HG02571 (cell line): ENCODE measurements around the gene IFITM10.

ENCODE experiments used
- ATAC-seq: cut with Tn5 transposase; IDR thresholded peaks from one replicate; pipeline ENCODE4 v1.9.1; 2021; ENCODE audit warnings: mild to moderate bottlenecking, moderate library complexity; ENCODE audit not compliant: unreplicated experiment

IFITM10 gene

DNA sequence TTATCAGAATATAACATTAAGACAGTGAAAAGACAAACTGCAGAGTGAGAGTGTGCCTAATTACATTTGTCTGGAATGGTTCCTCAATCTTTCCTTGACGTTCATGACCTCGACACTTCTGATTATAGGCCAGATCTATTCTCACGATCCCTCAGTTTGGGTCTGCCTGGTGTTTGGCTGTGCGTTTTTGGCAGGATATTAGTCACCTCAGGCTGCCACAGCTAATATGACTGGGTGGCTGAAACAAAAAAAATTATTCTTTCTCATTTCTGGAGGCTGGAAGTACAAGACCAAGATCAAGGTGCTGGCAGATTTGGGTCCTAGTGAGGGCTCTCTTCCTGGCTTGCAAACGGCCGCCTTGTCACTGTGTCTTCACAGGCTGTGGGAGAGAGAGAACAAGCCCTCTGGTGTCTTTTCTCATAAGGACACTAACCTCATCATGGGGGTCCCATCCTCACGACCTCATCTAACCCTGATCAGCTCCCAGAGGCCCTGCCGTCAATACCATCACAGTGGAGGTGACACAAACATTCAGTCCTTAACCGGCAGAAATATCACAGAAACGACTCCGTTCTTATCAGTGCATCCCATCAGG lies 23.2 kb downstream of the IFITM10 start:
- ATAC-seq: no peak

DNA sequence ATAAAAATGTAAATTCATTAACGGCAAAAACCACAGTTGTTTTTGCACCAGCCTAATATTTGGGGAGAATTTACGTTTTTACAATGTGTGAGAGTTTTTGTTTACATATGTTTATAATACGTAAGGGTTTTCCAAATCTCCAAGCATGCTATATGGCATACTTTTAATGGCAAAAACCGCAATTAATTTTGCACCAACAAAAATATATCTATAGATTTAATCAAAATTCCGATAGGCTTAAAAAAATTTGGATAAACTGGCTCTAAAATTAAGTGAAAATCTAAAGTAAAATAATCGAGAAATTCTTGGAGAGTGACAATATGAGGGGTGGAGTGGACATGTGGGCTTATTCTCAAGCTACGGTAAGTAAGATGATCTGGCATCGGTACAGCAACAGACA lies 30.6 kb downstream of the IFITM10 start:
- ATAC-seq: no peak

DNA sequence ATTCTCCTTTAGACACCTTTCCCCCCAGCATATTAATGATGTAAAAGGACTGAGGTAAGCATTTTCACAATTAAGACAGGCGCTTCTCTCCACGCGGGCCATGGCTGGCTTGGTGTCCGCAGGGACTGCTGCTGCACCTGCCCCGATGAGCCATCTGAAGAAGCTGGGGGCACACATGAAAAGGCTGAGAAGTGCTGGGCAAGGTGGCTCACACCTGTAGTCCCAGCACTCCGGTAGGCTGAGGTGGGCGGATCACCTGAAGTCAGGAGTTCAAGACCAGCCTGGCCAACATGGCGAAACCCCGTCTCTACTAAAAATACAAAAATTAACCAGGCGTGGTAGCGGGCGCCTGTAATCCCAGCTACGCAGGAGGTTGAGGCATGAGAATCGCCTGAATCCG lies 32.1 kb downstream of the IFITM10 start:
- no peak for ATAC-seq

DNA sequence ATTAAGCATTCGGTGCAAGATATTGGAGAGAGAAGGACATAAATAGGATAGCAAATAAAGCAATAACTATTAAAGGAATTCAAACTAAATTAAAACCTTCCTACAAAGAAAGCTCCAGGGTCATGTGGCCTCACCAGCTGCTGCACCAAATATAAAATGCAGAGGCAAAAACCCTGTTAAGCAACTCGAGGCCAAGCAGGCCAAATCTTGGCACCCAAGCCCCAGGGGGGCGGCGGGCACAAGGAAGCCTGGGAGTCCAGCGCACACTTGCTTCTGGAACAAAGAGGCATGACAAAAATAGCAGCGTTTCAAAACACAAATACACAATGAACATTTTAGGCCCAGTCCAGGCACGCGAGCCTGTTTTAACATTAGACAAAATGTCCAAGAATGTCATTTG lies 32.6 kb downstream of the IFITM10 start:
- ATAC-seq: no peak

DNA sequence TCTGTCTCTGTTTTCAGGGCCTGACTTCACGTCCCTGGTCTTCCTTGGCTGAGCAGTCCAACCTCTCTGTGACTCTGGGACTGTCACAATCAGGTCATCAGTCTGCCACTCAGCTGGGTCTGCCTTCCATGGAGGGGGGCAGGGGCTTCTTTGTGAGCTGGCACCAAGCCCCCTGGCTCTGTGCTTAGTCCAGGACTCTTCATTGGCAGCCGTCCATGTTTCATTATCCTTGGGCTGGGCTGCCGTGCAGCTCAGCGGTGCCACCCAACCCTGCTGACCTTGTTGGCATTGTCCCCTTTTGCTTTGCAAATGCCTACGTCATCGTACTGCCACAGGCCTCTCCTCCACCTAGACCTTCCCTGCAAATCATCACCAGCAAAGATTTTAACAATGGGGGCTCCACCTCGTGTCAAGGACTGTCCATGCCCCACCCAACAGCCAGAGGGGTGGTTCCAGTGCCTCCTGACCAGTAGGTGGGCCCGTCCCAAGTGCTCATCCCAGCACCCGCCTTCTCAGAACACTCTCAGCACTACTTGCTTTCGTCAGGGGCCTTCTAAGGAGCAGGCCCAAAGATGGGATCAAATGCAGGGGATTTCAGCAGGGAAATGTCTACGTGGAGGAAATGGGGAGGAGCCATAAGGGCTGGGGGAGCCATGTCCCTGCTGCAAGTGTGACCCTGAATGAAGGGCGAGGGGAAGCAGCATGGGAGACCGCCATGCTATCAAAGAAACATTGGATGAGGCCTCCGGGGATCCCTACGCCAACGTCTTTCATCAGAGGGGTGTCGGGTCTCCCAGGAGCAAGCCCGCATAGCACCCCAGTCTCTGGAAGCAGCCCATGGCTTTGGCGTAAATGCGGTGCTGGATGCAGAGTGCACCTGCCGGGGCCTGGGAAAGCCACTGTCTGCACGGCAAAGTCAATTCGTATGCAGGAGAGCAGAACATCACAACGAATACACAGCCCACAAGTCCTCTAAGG lies 35.2 kb downstream of the IFITM10 start:
- ATAC-seq: no peak

DNA sequence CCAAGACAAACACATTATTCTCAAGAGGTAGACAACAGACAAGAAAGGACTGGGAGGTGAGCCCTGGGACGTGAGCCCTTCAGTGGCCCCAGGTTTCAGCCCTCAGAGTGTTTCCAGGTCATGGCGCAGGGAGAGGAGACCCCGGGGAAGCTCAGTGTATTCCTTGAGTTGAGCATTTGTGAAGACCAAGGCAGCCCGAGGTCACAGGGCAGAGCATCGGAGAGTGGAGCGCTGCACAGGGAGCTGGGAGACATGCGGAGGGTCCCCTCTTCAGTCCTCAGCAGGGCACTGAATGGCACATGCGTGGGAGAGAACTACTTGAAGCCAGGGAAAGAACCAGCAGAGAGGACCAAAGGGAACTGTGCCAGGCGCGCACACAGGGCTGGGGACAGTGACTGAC lies 41.7 kb downstream of the IFITM10 start:
- ATAC-seq: no peak

DNA sequence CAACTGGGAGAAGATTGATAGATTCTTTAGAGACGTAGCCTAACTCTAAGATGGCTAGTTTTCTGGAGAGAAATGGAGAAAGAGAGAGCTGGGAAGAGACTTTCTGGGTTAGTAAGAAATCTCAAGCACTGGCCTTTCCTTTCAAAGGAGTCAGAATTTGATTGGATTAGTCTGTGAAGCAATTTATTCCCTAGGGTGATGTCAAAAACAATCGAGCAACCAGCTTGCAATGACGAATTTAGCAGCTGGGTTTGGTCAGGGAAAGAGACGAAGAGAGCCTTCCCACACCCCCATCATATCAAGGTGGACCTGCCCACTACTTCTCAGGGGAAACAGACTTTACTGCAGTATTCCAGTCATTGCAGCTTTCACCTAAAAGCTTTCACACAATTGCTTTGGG lies 42.6 kb downstream of the IFITM10 start:
- no peak for ATAC-seq

DNA sequence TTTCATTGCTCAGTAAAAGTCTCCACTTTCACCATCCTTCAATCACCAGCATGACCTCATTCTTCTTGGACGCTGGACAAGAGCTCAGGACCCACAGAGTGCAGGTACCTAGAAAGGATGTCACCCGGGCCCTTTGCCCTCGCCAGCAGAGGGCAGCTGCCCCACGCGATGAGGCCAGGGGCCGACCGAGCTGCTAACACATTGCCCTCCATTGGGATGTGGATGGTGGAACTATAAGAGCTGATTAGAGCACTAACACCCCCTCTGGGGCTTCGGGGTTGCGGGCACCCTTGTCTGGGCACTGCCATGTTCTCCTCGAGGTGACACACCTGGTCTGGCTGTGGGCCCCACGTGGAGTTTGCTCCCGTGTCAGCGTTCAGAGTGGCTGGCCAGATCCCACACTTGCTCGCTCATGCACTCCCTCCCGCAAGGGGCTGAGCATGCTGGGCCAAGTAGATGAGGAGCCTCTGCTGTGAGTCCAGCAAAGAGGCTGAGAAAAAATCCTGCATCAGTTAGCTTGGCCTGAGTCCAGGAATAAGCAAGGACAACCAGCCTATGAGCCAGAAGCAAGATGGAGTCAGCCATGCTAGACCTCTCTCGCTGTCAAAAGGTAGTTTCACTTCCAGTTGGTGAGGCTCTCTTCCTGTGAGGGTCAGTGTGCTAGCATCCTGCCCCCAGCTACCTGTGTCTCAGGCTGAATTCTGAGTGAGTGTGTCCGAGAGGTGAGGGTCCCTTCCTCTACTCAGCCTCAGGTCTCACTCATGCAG lies 43.6 kb downstream of the IFITM10 start:
- no peak for ATAC-seq

DNA sequence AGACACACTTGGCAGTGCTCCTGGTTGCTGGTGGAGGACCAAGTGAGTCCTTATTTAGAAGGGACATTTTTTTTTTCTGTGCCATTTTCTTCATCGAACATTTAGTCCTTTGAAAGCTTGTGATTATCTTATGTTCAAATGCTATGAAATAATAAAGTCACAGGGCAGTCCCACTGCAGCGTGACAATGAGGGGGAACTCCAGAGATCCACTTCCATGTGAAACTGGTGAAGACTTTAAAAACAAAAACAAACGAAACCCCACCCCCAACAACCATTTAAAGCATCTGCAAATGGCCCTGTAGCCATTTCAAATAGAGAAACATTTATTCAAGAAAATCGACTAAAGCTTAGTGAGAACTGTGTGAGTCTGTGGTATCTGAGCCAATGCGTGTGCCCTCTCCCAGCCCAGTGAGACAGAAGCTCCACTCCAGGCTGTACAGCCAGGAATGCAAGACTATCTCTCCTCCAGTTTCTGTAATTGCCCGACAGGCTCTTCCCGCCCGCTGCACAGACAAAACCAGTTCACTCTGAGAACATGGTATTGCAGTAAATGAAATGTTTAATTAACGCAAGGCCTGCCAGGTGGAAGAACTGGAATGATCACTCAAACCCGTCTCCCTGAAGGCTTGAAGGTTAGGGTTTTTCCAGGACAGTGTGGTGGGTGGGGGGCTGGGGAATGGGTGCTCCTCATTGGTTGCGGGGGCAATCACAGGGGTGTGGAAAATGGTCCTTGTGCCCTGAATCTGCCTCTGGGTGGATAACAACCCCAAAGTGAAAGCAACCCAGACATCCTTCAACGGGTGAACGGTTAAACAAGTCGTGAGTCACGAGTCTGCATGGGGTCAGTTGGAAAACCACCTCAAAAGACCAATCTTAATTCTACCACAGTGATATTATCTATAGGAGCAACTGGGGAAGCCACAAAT lies 45.0 kb downstream of the IFITM10 start:
- ATAC-seq: no peak

DNA sequence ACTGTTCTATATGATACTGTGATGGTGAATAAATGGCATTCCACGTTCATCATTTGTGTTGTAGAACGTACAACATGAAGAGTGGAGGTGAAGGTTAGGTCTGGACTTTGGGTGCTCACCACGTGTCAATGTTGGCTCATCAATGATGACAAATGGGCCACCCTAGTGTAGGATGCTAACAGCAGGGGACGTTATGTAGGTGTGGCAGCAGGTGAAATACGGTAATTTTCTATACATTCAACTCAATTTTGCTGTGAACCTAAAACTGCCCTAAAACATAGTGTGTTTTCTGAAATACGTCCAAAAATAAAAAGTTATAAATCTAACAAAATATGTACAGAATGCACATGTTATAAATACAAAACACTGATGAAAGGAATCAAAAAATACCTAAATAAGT lies 47.2 kb downstream of the IFITM10 start:
- ATAC-seq: no peak

DNA sequence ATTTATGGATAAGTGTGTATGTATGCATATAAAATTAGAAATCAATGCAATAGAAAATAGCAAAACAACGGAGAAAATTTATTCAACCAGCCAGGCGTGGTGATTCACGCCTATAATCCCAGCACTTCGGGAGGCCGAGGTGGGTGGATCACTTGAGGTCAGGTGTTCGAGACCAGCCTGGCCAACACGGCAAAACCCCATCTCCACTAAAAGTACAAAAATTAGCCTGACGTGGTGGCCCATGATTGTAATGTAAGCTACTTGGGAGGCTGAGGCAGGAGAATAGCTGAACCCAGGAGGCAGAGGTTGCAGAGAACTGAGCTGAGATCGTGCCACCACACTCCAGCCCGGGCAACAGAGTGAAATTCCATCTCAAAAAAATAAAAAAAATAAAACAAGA lies 47.9 kb downstream of the IFITM10 start:
- no peak for ATAC-seq

DNA sequence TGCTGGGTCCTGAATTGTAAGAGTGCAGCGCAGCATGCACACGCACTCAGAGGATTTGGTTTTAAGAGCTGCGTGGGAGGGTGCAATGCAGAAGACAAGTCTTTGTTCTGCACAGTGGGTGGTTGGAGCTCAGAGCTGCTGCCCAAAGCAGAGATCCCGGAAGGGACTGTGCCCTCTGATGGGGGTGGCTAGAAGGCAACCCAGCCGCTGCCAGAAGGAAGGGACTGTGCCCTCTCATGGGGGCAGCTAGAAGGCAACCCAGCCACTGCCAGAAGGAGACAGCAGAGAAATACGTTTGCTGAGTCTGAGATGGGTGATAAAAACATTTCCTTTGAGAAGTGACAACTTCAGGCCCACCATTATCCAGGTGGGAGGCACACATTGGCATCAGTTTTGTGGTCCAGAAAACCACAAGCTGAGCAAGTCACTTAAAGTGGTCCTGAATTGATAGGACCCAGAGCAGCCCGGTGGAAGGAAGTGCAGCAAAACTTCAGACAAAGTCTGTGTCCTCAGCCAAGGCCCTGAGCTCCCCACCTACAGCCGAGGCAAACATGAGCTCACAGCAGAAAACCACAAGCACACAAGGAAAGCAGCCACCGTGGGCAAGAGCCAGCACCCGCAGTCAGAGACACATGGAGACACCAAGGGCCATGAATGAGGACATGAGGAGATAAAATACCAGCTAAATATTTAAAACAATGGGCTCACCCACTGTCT lies 49.1 kb downstream of the IFITM10 start:
- ATAC-seq: no peak

DNA sequence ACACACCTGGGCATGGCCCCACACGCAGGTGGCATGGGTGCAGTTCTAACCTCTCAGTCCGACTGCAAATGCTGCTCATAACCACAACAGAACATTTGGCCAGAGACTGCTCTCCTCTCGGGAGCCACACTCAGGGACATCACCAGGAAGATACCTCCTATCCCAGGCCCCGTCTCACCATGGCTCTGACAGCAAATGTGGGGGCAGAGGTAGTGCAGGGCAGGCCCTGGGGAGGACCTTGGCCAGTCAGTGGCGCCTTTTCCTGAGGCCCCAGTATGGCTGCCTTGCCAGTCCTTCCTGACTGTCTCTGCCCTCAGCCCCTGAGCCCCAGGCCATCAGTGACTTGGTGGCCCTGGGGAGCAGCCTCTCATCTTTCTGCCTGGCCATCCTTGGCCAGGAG lies 50.6 kb downstream of the IFITM10 start:
- ATAC-seq: no peak

DNA sequence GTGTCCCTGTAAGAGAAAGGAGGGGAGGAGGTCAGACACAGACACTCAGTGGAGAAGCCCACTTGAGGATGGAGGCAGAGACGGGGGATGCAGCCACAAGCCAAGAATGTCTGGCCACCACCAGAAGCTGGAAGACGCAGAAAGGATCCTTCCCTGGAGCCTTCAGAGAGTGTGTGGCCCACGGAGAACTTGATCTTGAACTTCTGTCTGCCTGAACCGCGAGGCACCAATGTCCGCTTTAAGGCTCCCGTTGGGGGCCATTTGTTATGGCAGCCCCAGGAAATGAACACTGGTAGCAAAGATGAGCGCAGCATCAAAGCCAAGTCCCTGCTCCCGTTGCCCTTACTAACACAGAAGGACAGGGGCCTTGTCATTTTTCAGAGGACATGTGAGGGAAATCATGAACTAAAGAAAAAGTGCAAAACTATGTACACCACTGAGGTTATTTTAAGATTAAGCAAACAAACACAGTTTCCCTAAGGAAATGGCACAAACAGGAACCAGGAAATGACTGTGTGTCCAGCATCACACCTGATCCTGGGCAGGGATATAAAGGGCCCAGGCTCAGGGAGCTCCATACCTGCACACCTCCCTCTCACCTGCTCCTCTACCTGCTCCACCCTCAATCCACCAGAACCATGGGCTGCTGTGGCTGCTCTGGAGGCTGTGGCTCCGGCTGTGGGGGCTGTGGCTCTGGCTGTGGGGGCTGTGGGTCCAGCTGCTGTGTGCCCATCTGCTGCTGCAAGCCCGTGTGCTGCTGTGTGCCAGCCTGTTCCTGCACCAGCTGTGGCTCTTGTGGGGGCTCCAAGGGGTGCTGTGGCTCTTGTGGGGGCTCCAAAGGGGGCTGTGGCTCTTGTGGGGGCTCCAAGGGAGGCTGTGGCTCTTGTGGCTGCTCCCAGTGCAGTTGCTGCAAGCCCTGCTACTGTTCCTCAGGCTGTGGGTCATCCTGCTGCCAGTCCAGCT lies 53.5 kb downstream of the IFITM10 start, which contains the start of gene KRTAP5-6:
Gene KRTAP5-6 (plus strand): TSS at position 588 of the 963 bp plus-strand sequence. CDS start 51 bp downstream, at position 639.
- no peak for ATAC-seq

DNA sequence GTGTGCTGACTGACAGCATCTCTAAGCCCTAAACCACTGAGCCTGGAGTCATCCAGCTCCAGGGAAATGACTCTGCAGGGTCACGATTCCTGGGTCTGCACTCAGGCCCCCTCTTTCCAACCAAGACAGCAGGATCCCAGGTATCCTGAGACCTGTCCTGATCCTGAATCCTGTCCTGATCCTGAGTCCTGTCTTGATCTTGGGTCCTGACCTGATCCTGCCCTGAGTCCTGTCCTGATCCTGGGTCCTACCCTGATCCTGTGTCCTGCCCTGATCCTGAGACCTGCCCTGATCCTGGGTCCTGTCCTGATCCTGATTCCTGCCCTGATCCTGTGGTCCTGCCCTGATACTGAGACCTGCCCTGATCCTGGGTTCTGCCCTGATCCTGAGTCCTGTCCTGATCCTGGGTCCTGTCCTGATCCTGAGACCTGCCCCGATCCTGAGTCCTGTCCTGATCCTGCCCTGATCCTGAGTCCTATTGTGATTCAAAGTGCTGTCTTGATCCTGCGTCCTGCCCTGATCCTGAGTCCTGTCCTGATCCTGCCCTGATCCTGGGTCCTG lies 54.8 kb downstream of the IFITM10 start:
- ATAC-seq: no peak

DNA sequence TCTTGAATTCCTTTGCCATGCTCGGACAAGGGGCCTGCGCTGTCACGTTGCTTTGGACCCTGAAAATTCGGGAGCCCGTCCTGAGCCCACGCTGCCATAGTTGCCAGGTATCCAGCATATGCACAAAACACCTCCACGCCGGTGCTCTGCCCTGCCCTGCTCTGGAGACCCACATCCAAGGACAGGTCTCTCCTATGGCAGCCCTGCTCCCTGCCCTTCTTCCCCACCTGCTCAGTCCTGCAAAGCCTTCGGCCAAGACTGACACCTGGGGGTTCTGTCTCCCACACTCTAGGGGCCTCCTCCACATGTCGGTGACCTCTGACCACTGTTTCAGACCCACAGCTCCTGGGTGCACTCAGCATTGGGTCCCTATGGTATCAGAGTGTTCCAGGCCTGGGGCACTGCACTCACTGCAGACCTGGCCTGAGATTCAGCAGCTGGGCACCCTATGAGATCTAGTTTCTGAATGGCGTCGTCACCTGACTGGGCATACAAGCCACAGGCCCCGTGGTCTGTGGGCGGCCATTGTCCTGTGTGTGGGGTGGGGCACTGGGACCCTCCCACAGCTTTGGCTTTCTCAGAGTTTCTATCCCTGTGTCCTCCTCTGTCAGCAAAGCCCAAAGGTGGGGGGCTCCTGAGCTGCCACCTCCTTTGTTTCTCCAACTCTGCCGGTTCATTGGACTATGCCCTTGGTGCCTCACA lies 55.4 kb downstream of the IFITM10 start:
- ATAC-seq: no peak

DNA sequence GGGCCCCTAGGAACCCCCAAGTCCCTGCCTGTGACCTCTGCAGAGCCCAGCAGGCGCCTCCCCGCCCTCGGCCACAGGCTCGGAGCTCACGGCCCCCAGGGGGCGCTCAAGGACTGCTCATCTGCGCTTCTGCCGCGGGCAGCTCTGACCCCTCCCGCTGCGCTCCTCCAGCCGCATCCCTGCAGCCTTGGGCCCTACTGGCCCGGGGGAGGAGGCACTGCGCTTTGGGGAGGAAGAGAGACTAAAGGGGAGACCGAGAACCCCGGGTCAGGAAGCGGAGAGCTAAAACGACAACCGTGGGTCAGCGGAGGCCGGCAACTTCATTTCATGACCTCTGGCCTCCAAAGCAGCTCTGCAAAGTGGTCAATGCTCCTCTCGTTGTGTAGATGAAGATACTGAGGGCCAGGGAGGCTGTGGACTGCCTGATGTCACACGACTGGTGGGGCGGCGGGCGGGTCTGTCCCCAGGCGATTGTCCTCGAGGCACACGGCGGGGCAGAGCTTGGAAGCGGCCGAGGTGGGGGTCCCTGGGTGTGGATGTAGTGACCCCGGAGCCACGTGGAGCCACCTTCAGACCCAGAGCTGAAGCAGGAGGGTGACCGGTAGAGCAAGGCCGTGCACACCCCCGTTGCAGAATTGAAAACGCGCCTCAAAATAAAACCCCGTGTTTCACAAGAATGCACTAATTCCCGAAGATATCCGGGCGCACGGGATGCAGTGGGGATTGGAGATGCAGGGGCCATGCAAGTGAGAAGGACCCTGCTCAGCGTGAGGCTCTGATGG lies 56.1 kb downstream of the IFITM10 start:
- no peak for ATAC-seq
